HG03342 (cell line): ENCODE data around the gene ST3GAL2.
A peak's percentile ranks its signal among the peaks of the same experiment; 100 is the strongest.

Experiments used
- ATAC-seq: cut with Tn5 transposase; IDR thresholded peaks from one replicate; pipeline ENCODE4 v1.9.1; 2021; ENCODE audit warnings: mild to moderate bottlenecking, moderate library complexity; ENCODE audit not compliant: unreplicated experiment

ST3GAL2 gene, protein sequence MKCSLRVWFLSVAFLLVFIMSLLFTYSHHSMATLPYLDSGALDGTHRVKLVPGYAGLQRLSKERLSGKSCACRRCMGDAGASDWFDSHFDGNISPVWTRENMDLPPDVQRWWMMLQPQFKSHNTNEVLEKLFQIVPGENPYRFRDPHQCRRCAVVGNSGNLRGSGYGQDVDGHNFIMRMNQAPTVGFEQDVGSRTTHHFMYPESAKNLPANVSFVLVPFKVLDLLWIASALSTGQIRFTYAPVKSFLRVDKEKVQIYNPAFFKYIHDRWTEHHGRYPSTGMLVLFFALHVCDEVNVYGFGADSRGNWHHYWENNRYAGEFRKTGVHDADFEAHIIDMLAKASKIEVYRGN

DNA sequence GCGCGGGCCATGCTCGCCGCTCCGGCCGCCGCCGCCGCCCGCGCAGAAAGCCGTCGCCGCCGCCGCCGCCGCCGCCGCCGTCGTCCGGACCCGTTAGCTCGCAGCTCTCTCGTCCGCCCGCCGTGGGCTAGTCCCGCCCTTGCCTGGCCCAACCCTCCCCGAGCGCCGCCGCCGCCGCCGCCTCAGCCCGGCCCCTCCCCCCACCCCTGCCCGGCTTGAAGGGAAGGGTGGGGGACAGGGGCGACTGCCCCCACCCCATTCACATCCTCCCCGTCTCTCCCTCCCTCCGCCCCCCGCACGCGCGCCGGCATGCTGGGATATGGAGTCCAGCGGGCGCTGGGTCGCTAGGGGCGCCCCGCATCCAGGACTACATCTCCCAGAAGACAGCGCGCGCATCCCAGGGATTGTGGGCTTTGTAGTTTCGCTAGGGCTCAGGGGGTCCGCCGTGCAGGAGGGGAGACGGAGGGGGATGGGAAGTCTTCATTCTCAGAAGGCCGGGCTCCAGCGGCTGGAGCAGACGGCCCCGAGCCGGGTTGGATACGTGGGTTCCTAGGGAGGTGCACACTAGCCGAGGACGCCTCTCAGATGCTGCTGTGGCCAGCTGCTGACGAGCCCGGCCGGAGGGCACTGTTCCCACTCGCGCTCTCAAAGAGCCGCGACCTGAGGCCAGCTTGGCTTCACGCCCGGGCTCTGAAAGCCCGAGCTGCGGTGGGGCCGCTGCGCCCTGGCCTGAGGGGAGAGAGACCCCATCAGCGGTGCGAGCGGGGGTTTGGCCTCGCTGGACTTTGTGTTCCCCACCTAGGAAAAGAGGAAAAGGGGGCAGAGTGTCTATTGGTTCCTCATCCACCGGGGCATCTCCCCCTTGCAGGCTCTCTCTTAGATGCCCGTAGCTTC lies at the start of gene ST3GAL2:
Gene ST3GAL2 (minus strand): TSS at position 132 of the 894 bp plus-strand sequence. CDS start 40,570 bp downstream, outside the sequence.
- ATAC-seq: peak; percentile 88

DNA sequence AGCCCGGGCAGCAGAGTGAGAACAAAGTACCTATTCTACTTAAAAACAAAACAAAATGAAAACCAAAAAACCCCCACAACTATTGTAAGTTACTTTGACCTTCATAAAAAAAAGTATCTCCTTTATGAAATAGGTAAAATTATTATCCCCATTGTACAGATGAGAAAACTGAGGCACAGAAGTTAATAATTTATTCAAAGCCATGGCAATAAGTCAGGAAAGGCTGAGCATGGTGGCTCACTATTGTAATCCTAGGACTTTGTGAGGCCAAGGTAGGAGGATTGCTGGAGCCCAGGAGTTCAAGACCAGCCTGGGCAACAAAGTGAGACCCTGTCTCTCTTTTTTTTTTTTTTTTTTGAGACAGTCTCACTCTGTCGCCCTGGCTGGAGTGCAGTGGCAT lies 46.0 kb upstream of the ST3GAL2 start:
- ATAC-seq: no peak

DNA sequence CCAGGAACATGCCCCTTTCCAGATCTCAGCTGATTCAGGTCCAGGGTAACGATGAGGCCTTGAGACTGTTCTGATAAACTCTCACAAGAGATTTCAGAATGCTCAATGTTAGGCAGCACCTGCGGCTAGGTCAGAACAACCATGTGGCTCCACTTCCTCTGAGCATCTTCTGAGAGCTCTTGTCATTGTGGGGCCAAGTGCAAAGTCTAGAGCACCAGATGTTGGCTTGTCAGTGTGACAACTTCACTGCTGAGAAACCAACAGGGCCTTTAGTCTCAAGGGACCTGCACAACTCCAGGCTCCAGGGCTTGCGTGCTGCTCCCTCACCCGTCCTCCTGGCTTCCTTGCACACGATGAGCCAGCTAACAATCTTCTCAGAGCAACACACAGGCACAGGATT lies 44.5 kb upstream of the ST3GAL2 start:
- ATAC-seq: no peak

DNA sequence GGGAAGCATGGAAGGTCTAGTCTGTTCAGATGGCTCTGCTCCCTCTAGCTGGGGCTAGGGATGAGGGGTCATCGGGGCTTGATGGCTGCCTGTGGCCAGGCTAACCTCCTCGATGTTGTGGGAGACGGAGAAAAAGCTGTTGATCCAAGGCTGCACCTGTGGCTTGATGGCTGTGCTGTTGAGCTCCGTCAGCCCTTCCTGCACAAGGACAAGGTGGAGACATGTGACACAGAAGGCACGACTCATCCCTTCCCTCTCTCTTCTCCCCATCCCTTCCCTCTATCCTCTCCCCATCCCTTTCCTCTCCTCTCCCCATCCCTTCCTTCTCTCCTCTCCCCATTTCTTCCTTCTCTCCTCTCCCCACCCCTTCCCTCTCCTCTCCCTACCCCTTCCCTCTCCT lies 43.7 kb upstream of the ST3GAL2 start:
- no peak for ATAC-seq

DNA sequence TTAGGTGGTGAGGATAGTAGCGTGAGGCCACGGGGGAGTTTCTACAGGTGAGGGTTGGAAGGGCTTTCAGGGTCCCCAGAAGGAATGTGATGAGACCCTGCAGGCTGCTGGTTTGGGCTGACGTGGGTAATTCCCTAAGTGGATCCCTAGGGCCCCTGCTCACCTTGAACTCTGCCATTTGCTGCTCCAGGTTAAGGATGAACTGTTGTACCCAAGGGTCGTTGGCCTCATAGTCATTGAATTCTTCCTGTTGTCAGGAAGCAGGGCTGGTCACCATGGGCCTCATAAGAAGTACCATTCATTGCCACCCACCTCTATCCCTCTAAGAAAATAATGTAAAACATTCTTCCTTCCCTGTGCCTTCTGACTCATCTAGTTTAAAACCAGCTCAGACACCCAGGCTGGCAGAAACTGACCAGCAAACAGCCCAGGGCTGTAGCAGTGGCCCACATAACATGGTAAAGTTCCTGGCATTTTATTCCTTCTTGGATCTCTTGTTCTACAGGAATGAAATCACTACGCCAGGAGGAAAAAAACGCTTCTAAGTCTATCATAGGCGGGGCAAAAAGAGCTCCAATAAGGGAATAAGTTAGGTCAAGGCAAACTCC lies 43.1 kb upstream of the ST3GAL2 start:
- ATAC-seq: no peak

DNA sequence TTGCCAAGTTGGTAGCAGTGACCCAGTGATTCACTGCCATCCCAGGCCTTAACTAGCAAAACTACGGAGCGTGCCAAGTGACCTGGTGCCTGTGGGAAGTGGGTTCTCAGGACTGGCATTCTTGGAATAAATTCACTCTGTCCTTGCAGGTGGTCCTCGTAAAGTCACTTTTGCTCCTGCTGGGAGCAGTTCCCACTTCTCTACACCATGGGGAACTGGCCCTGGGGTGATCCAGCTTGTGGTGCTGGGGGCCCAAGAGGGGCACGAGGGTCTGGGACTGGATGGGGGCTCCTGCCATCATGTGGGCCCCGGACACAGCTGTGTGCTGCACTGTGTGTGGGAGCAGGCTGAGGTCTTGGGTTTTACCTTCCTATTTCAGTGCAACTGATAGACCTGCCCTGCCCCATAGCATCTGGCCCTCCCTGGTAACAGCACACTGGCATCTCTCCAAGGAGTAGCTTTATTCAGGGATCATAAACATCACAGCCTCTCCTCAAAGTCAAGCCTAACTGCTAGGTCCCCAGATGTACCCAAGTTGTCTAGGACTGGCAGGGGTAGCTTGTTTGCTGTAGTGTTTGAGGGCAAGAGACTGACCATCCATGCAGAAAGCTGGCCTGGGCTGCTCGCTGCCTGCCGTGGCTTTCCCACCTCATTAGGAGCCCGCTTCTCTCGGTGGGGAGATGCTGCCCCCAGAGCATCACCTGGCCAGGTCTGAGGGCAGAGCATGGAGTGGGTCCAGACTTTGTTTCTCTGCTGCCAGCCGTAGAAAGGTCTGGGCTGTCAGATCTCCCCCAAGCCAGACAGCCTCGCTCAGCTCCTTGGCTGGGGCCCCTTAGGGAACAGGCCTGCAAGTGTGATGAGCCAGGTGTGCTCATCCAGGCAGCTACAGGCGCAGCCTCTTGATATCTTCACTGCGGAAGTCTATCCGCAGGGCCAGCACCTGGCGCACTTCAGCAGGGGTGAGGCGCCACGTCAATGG lies 41.5 kb upstream of the ST3GAL2 start:
- no peak for ATAC-seq

DNA sequence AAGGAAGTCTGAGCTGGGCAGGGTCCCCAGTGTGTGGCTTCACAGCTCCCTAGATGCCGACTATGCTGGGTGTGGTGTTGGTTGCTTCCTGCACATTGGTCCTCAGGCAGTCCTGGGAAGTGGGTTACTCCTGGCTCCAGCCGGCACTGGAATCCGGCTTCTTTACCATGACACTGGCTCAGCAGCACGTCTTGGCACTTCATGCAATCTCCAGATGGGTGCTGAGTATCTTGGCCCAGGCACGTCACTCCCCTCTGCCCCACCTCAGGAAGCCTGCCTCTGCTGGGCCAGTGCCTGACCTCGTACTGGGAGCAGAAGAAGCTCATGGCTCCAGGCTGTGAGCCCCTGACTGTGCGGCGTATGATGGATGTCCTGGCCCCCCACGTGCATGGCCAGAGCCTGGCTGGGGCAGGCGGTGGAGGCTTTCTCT lies 40.0 kb upstream of the ST3GAL2 start:
- no peak for ATAC-seq

DNA sequence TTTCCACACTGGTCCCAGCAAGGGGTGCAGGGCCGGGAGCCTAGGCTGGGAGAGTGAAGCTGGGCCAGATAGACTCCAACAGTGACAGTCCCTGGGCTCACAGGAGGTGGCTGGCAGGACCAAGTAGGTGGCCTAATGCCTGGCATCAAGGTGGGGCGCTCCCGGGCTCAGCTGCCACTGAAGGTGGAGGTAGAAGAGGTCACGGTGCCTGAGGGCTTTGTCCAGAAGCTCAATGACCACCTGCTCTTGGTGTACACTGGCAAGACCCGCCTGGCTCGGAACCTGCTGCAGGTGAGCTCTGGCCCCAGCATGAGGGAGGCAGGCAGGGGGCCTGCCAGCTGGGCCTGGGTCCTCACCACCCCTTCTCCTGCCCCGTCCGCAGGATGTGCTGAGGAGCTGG lies 39.3 kb upstream of the ST3GAL2 start:
- no peak for ATAC-seq

DNA sequence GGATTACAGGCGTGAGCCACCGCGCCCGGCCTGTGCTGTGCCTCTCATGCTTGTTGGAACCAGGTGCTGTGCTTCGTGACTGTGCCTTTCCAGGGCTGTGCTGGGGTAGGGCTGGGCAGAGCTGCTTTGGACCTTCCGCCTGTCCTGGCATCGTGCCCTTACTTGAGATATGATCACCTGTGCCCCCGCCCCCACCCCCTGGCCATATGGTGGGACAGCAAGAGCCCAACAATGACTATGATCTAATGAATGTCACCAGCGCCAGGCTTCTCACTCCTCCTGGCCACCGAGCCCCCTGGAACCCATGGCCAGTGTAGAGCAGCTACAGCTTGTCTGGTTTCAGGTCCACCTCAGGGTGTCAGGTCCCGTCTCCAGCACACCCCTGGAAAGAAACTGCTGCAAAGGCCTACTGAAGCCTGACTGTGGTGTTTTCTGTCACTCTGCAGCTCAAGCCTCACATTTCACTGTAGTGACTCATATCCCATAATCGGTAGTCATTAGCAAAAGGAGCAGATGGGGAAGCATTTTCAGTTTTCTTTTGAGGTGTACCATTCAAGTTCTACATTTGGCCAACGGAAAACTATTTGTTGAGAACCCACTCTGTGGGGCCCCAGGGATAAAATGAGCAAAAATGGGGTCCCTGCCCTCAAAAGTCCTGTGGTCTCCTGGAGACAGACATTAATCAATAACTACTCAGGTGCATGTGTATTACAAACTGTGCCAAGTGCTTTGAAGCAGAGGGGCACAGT lies 37.5 kb upstream of the ST3GAL2 start:
- peak; percentile 90 for ATAC-seq

DNA sequence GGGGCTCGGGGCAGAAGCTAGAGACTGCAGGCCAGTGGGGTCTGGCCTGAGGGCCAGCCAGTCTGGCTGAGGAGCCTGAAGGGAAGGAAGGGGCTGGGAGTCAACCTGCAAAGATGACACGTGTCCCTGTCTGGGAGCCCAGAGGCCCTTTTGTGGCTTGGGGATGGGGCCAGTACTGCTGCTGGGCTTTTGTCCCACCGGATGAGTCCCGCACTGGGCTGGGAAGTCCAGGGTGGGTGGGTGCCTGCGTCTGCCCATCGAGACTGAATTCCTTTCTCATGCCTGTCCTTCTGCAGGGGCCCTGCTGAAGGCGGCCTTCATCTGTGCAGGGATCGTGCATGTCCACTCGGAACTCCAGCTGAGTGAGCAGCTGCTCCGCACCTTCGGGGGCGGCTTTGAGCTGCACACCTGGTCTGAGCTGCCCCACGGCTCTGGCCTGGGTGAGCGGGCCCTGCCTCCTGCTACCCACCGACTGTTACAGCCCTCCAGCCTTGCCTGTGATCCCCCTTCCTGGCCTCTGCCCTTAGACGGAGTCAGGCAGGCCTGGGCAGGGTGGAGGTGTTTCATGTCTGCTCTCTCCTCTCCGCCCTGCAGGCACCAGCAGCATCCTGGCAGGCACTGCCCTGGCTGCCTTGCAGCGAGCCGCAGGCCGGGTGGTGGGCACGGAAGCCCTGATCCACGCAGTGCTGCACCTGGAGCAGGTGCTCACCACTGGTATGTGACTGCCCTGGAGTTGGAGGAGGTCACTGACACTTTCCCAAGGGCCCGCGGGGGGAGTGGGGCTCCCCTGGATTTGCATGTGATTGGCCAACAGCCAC lies 36.4 kb upstream of the ST3GAL2 start:
- no peak for ATAC-seq

DNA sequence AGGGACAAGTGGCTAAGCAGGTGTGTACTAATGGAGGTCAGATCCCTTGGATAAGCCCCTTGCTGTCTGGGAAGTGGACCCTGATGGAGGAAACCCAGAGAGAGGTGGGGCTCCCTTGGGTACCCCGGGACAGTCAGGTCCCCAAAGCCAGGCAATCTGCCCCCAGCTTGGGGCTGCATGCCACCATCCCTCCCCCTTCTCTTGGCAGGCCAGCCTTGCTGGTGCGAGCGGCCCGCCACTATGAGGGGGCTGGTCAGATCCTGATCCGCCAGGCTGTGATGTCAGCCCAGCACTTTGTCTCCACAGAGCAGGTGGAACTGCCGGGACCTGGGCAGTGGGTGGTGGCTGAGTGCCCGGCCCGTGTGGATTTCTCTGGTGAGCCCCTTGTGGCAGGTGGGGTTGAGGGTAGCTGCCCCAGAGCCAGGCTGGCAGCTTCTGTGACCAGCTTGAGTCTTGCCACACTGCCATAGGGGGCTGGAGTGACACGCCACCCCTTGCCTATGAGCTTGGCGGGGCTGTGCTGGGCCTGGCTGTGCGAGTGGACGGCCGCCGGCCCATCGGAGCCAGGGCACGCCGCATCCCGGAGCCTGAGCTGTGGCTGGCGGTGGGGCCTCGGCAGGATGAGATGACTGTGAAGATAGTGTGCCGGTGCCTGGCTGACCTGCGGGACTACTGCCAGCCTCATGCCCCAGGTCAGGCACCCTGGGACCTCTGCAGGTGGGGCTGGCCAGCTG lies 35.6 kb upstream of the ST3GAL2 start:
- no peak for ATAC-seq

DNA sequence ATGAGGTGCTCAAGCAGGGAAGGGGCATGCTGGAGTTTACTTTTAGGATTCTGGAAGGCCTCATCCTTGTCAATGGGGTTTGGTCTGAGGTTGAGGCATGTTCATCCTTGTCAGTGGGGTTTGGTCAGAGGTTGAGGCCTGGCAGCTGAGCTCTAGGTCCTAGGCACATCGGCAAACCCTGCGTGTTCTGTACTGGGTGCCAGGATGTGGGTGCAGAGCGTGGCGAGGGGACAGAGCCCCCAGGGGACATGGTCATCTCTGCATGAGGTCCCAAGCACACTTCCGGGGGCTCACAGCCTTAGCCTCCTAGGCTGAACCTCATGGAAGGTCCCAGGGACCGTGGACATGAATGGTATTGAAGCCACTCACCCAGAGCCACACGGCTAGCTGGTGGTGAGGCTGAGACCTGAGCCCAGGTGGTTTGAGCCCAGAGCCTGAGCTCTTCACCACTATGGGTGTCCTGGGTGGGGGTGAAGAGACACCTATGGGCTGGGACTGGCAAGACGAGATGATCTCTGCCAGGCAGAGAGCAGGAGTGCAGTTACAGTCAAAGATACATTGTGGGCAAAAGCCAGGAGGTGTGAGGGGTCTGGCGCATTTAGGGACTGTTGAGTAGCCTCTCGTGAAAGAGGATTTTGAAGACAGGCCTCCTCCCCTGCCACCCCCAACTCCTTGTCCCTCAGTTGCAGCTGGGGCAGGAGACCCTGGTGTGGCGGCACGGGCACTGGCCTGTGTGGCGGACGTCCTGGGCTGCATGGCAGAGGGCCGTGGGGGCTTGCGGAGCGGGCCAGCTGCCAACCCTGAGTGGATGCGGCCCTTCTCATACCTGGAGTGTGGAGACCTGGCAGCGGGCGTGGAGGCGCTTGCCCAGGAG lies 34.8 kb upstream of the ST3GAL2 start:
- no peak for ATAC-seq

DNA sequence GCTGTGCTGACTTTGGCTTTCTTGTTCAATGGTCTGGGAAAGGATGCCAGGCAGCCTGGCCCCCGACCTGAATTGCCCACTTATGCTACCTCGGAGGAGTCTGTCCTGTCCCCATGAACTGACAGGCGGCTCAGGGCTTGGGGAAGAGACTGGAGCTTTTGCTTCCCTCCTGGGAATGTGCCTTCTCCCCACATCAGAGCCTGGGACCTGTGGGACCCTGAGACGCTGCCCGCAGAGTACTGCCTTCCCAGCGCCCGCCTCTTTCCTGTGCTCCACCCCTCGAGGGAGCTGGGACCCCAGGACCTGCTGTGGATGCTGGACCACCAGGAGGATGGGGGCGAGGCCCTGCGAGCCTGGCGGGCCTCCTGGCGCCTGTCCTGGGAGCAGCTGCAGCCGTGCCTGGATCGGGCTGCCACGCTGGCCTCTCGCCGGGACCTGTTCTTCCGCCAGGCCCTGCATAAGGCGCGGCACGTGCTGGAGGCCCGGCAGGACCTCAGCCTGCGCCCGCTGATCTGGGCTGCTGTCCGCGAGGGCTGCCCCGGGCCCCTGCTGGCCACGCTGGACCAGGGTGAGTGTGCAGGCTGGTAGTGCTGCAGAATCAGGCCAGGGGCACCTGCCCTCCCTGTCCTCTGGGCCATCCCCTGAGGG lies 34.0 kb upstream of the ST3GAL2 start:
- no peak for ATAC-seq

DNA sequence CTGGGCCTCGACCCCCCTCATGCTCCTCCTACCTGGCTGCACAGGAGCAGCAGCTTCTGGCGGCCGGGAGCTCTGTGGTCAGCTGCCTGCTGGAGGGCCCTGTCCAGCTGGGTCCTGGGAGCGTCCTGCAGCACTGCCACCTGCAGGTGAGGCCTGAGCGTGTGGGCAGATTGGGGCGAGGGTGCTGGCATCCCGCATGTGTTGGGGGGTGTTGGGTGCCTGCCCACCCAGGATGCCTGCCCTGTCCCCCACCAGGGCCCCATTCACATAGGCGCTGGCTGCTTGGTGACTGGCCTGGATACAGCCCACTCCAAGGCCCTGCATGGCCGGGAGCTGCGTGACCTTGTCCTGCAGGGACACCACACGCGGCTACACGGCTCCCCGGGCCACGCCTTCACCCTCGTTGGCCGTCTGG lies 32.0 kb upstream of the ST3GAL2 start:
- ATAC-seq: no peak

DNA sequence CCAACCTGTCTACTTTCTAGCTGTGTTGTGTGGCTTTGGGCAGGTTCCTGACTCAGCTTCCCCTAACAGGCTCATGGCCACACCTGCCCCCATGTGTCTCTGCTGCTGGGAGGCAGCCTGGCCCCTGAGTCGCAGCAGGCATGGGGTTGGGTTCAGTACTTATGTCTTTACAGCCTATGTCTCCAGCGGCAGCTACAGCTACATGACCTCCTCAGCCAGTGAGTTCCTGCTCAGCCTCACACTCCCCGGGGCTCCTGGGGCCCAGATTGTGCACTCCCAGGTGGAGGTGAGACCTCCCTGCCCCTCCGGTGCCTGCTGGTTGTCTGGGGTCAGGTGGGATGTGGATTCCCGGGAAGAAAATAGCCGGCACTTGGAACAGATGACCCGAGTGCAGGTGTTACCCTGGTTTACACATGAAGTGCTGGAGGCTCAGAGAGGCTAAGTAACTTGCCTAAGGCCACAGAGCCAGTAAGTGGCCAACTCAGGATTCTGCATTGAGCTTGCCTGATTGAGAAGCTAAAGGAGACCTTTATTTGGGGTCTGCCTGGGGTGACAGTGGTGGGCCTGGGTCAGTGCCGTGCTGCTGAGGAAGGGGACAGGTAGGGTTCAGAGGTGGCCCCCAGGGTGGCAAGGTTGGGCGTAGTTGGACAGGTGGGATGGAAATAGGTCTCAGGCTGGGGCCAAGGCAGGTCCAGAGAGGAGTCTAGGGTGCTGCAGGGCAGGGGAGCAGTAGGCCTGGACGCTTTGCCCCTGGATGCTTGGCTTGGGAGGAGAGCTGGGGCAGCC lies 31.4 kb upstream of the ST3GAL2 start:
- ATAC-seq: no peak
